22Rv1 (cell line): Measurements from ENCODE around the gene COA8.

Source experiments
- ZFX ChIP-seq: fragments of 450-650 bp; IDR thresholded peaks from 2 replicates; pipeline ENCODE4 v1.6.1; 2017; ENCODE audit warnings: antibody characterized with exemption, borderline replicate concordance
- TF ChIP-seq, protein P1 (sequence below): fragments of 450-650 bp; IDR thresholded peaks from 2 replicates; pipeline ENCODE4 v1.5.1; 2017; ENCODE audit warnings: mild to moderate bottlenecking

- TF ChIP-seq, protein P1, sequence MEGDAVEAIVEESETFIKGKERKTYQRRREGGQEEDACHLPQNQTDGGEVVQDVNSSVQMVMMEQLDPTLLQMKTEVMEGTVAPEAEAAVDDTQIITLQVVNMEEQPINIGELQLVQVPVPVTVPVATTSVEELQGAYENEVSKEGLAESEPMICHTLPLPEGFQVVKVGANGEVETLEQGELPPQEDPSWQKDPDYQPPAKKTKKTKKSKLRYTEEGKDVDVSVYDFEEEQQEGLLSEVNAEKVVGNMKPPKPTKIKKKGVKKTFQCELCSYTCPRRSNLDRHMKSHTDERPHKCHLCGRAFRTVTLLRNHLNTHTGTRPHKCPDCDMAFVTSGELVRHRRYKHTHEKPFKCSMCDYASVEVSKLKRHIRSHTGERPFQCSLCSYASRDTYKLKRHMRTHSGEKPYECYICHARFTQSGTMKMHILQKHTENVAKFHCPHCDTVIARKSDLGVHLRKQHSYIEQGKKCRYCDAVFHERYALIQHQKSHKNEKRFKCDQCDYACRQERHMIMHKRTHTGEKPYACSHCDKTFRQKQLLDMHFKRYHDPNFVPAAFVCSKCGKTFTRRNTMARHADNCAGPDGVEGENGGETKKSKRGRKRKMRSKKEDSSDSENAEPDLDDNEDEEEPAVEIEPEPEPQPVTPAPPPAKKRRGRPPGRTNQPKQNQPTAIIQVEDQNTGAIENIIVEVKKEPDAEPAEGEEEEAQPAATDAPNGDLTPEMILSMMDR: no peak
- no peak for TF ChIP-seq ZFX
Measured at GRCh38 chr14:103542605-103543088, 20.1 kb upstream of the COA8 start.
